ENCODE data around the gene DAG1. TPM values are rescaled to one million over a fixed set of nuclear protein-coding genes. Genes with fewer than 3 reads are reported as not detected.

DAG1 gene
- polyA plus RNA-seq, 3 donors: 3.9 to 5.8 (median 4.2) TPM

GRCh38 chr3:49553324-49553691 lies 83.2 kb downstream of the DAG1 start:
- peaks cover 0 to 1% of the 10 kb centered on the region in 2 donors for H3K36me3 Mint-ChIP-seq
- peaks cover 34 to 47% of the 10 kb centered on the region in 2 donors for H3K27me3 ChIP-seq (ENCODE audit: control insufficient read depth in 2 of 2, insufficient read depth in 2 of 2, low read length in 2 of 2)
- no peaks in the 10 kb centered on the region for H3K36me3 ChIP-seq (replicated peaks in 1 of 2; ENCODE audit: control insufficient read depth in 1 of 2, insufficient read depth in 2 of 2, low read length in 2 of 2)
- DNase-seq: peak in 2 of 3 donors; percentile 5 to 28
- H3K4me3 Mint-ChIP-seq: peak overlapping the region; percentile 67 to 85
- peaks cover 0 to 16% (median 6%) of the 10 kb centered on the region in 7 donors for H3K9me3 Mint-ChIP-seq
- no peaks in the 10 kb centered on the region for H4K20me1 ChIP-seq (ENCODE audit: insufficient read depth, low read length)
- H3K4me3 ChIP-seq (replicated peaks in 1 of 3; ENCODE audit: low read depth in 2 of 3, low read length in 3 of 3): no peak overlapping the region
- H3K9me3 ChIP-seq (replicated peaks in 1 of 2; ENCODE audit: control insufficient read depth in 1 of 2, insufficient read depth in 1 of 2, low read length in 2 of 2): peaks cover 0 to 6% of the 10 kb centered on the region in 2 donors
- peaks cover 43 to 67% (median 55%) of the 10 kb centered on the region in 3 donors for H3K27me3 Mint-ChIP-seq (ENCODE audit: low read depth in 3 of 3)
- no peak for TF ChIP-seq CTCF (IDR thresholded peaks at IDR 0.05)
- WGBS (ENCODE audit: insufficient coverage): 0% methylated on average over 1 of the region's 8 CpGs
- no peak overlapping the region for H3K4me2 ChIP-seq (replicated peaks; ENCODE audit: extremely low read depth, low read length, poor library complexity, severe bottlenecking)
- H3K4me1 ChIP-seq (ENCODE audit: control insufficient read depth in 1 of 2, insufficient read depth in 2 of 2, low read length in 2 of 2): peaks cover 14 to 20% of the 10 kb centered on the region in 2 donors
- H3K4me1 Mint-ChIP-seq: peaks cover 13% of the 10 kb centered on the region
- H3K27ac Mint-ChIP-seq: no peak overlapping the region
- H2AFZ ChIP-seq (ENCODE audit: insufficient read depth, low read depth, low read length, poor library complexity, severe bottlenecking): no peak overlapping the region
- intact Hi-C loops (cut with micrococcal nuclease): no loop called here
- no peak overlapping the region for H3K9ac ChIP-seq (ENCODE audit: insufficient read depth, low read length, poor library complexity, severe bottlenecking)
- H3K27ac ChIP-seq (ENCODE audit: low read depth in 1 of 2, low read length in 2 of 2): no peak overlapping the region
- no peaks in the 10 kb centered on the region for H3K79me2 ChIP-seq (ENCODE audit: insufficient read depth, low read length)

GRCh38 chr3:49553692-49554632 lies 83.9 kb downstream of the DAG1 start, which contains the start of gene BSN:
Gene BSN, plus strand, starts transcription at chr3:49554477. Its CDS starts 126 bp downstream, at chr3:49554603.
- Histone ChIP-seq H3K27me3 (ENCODE audit: control insufficient read depth in 2 of 2, insufficient read depth in 2 of 2, low read length in 2 of 2) (peaks cover 34 to 49% of the 10 kb centered on the region in 2 donors), H2AFZ (ENCODE audit: insufficient read depth, low read depth, low read length, poor library complexity, severe bottlenecking) (no peak within 1 kb of the TSS), H4K20me1 (ENCODE audit: insufficient read depth, low read length) (no peaks in the 10 kb centered on the region), H3K4me3 (replicated peaks in 1 of 3; ENCODE audit: low read depth in 2 of 3, low read length in 3 of 3) (peak within 1 kb of the TSS; percentile 1 to 71 (median 19)), H3K4me2 (replicated peaks; ENCODE audit: extremely low read depth, low read length, poor library complexity, severe bottlenecking) (peak within 1 kb of the TSS; percentile 77), H3K27ac (ENCODE audit: low read depth in 1 of 2, low read length in 2 of 2) (no peak within 1 kb of the TSS), H3K36me3 (replicated peaks in 1 of 2; ENCODE audit: control insufficient read depth in 1 of 2, insufficient read depth in 2 of 2, low read length in 2 of 2) (no peaks in the 10 kb centered on the region), H3K4me1 (ENCODE audit: control insufficient read depth in 1 of 2, insufficient read depth in 2 of 2, low read length in 2 of 2) (peaks cover 14 to 20% of the 10 kb centered on the region in 2 donors), H3K9me3 (replicated peaks in 1 of 2; ENCODE audit: control insufficient read depth in 1 of 2, insufficient read depth in 1 of 2, low read length in 2 of 2) (peaks cover 0 to 6% of the 10 kb centered on the region in 2 donors), H3K79me2 (ENCODE audit: insufficient read depth, low read length) (no peaks in the 10 kb centered on the region), H3K9ac (ENCODE audit: insufficient read depth, low read length, poor library complexity, severe bottlenecking) (no peak within 1 kb of the TSS)
- 4% methylated on average over 64 of the region's 76 CpGs for WGBS (ENCODE audit: insufficient coverage)
- Mint-ChIP-seq H3K9me3 (peaks cover 0 to 16% (median 6%) of the 10 kb centered on the region in 7 donors), H3K27ac (no peak within 1 kb of the TSS), H3K4me3 (peak within 1 kb of the TSS; percentile 67 to 85), H3K27me3 (ENCODE audit: low read depth in 3 of 3) (peaks cover 43 to 71% (median 55%) of the 10 kb centered on the region in 3 donors), H3K36me3 (peaks cover 0 to 1% of the 10 kb centered on the region in 2 donors), H3K4me1 (peaks cover 13% of the 10 kb centered on the region)
- intact Hi-C loops (cut with micrococcal nuclease): no loop called here
- no peak for TF ChIP-seq CTCF (IDR thresholded peaks at IDR 0.05)
- DNase-seq: peak; percentile 27 to 61 (median 35)

All from CD14-positive monocyte (primary cell).